Measurements from ENCODE around the gene PFKM. TPM values are rescaled to one million over a fixed set of nuclear protein-coding genes. Genes with fewer than 3 reads are reported as not detected.

PFKM gene
- total and polyA plus RNA-seq, 9 of the 15 experiments (the other 6 are each of a cell fraction or from before 2014, with no cell fraction given), result 16.5 to 39.9 (median 31.7) TPM

- TF ChIP-seq NR0B1 (IDR thresholded peaks at IDR 0.05; ENCODE audit: partially characterized antibody) (no peak), PYGO2 (tag; IDR thresholded peaks at IDR 0.05) (0 out of 2 replicates have a peak, but pooled peaks have one; percentile 31), ATF7 (IDR thresholded peaks at IDR 0.05) (peak; percentile 78; the same call in 1 of the 2 replicates), HMG20A (CRISPR knock-in tag; conservative IDR thresholded peaks at IDR 0.05) (no peak), KLF13 (tag; IDR thresholded peaks at IDR 0.05; ENCODE audit: borderline replicate concordance, low read depth) (peak; percentile 45; the same call in 1 of the 2 replicates), ATF3 (IDR thresholded peaks at IDR 0.05) (0 out of 2 replicates have a peak, but pooled peaks have one; percentile 8), ATF3 (CRISPR knock-in tag; conservative IDR thresholded peaks at IDR 0.05) (no peak; the same call in 1 of the 2 replicates), ZNF384 (IDR thresholded peaks at IDR 0.05; ENCODE audit: low read depth, low read length) (no peak), POLR2AphosphoS5 (IDR thresholded peaks at IDR 0.05; ENCODE audit: control insufficient read depth, insufficient read depth, low read depth, low read length) (0 out of 2 replicates have a peak, but pooled peaks have one; percentile 66), EGR1 (conservative IDR thresholded peaks at IDR 0.05) (0 out of 2 replicates have a peak, but pooled peaks have one; percentile 29), PKNOX1 (IDR thresholded peaks at IDR 0.05) (peak; percentile 87), MEF2D (tag; conservative IDR thresholded peaks at IDR 0.05; ENCODE audit: low read depth) (0 out of 2 replicates have a peak, but pooled peaks have one; percentile 36), PRMT5 (CRISPR knock-in tag; IDR thresholded peaks at IDR 0.05) (no peak), SP1 (CRISPR knock-in tag; IDR thresholded peaks at IDR 0.05) (peak; percentile 72; the same call in 1 of the 2 replicates), ZNF431 (CRISPR knock-in tag; IDR thresholded peaks at IDR 0.05) (no peak), E4F1 (CRISPR knock-in tag; IDR thresholded peaks at IDR 0.05; ENCODE audit: borderline replicate concordance) (peak; percentile 88), ARHGAP35 (IDR thresholded peaks at IDR 0.05; ENCODE audit: partially characterized antibody) (no peak), TARDBP (IDR thresholded peaks at IDR 0.05) (peak; percentile 51; the same call in 1 of the 2 replicates), YY1 (IDR thresholded peaks at IDR 0.05; ENCODE audit: borderline replicate concordance in 1 of 3, control insufficient read depth in 1 of 3, extremely low read depth in 1 of 3, insufficient read depth in 3 of 3, insufficient read length in 1 of 3, insufficient replicate concordance in 2 of 3, low read depth in 1 of 3, low read length in 2 of 3) (peak in 2 of 3 experiments; percentile 65 to 82), MAFG (tag; conservative IDR thresholded peaks at IDR 0.05) (no peak), ZFP36 (IDR thresholded peaks at IDR 0.05; ENCODE audit: low read depth, low read length, partially characterized antibody) (no peak)
Observed at GRCh38 chr12:48105867-48106680, 13.1 kb upstream of the PFKM start, which contains the start of gene SENP1 (continued).
